GM18508 (cell line): ENCODE data around the gene E2F8.

Experiments used
- ATAC-seq: cut with Tn5 transposase; IDR thresholded peaks from one replicate; pipeline ENCODE4 v1.9.1; 2021; ENCODE audit warnings: moderate number of reproducible peaks; ENCODE audit not compliant: insufficient read depth, unreplicated experiment

The E2F8 gene

DNA sequence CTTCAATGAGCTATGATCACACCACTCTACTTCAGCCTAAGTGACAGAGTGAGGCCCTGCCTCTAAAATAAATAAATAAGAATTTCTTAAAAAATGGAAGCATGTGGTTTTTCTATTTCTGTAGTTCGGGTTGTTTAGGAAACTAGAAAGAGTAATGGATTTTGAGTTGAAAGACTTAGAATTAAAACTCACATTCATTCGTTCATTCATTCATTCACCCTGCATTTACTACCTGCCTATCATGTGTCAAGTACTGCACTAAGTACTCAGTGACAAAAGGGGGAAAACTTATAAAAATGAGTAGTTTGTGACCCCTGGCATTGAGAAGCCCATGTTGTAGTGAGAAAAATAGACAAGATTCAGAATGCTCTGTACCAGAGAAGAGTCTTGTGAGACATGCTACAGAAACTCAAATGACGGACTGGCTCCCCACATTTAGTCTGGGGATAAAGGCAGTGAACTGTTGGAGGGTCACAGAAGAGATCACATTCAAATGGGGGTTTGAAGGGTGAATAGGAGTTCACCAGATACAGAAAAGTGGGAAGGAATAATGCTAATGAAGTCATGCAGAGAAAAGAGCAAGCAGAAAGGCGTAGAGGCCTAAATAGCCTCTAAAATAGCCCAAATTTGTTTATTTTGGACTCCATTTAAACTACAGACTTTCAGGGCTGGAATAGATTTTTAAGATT, 46.0 kb downstream of the E2F8 start:
- ATAC-seq = no peak

DNA sequence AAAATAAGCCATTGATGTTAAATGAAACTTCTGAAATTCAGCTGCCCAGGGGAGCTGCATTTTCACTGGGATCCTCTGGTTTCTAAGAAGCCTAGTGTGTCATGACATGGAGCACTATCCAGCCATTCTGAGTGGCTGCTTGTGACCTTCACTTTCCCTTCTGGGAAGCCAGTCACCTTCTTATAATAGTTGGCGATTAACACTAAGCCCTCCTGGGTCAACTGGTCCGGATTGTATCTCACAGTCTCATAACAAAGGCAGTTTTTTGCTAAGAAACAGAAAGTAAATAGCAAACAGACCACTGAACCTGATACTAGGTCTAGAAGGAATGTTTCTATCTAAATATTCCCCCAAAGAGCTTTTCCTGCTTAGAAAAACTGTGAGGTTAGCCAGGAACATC, 46.8 kb downstream of the E2F8 start:
- ATAC-seq = no peak

DNA sequence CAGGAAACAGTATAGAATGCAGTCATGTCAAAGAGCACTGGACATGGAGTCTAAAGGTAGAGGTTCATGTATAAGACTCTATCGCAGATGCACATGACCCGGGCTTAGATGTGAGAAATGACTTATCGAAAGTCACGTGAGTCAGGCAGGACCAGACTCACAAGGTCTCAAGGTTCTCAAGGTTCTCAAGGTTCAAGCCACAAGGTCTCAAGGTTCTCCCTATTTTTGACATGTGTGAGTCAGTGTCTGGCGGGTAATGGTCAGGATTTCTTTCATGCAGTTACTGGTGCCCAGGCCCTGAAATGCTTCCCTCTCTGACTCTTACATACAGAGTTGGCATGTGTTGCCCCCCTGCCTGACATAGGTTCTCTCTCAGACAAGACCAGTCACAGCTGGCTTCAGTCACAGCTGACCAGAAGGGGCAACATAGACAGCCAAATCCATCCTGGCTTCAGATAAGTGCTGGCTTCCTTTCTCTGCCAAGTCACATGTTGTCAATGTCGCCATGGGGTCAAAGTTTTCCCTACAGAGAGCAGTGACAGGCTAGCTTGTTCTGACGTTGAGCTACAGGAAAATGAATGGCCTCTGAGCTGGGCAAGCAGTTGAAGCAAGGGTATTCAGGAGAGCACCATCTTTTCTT, 49.1 kb downstream of the E2F8 start:
- no peak for ATAC-seq

DNA sequence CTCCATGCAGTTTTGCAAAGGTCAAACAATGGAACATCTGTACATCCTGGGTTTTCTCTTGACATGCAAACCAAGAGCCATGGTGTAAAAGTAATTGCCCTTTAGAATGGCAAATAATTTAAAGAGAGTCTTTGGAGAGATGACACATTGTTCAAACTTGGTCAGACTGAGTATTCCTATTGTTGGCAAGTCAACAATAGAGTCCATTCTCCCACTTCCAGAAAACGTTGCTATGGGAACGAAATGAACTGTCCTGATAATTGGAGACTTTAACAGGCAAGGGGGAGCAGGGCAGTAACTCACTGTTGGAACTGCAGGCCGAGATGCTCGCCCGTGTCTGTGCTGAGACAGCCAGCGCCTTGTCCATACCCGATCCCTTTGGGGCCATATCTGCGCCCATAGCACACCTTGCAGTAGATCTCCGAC, 52.9 kb downstream of the E2F8 start:
- no peak for ATAC-seq

DNA sequence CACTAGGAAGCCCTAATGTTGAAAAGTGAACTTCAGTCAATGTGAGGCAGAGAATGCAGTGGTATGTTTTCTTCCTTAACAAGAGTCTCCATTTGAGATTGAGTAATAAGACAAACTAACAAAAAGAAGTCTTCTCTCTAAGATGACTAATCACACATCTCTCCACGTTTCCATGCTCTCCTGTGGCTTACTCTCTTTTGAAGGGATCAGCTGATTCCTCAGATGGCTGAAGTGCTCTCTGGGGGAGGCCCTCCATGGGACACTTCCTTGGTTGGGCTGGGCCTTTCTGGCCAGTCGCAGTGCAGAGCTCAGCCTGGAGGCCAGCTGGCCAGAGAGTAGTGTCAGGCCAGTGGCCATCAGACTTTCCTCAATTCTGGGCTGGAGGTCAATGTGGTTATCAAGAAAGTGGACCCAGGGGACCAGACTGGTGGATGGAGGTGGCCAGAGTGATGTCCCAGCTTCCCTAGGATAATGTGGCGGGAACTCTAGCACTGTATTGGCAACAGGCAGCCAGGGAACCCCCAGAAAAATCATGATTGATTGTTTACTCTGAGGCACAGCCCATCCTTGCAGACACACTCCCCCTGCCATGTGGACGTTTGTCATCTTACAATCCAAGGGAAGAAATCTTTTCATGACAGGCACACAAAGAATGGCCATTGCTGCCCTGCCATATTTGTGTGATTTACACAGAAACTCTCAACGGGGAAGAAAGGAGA, 53.5 kb downstream of the E2F8 start:
- no peak for ATAC-seq

DNA sequence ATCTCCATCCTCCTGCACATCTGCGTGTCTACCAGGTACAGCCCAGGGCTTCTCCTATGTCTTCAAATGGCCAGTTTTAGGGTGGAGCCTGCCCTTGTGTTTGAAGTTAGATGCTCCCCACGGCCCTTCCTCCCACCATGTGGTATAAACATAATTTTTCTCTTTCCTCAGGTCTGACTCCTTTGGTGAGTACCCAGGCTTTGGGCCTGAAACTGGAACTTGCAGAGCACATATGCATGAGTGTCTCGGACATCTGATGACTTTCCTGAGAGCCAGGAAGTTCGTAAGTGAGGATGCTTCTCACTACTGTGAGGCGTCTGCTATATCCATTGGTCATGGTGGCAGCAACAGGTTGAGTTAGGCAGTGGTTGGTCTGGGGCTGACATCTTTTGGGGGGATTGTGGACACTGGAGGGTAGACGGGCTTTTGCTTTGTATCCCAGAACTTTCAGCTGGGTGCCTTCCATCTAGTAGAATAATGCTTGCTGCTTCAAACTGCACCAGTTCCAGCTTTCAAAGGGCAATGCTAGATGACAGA, 55.2 kb downstream of the E2F8 start:
- no peak for ATAC-seq

DNA sequence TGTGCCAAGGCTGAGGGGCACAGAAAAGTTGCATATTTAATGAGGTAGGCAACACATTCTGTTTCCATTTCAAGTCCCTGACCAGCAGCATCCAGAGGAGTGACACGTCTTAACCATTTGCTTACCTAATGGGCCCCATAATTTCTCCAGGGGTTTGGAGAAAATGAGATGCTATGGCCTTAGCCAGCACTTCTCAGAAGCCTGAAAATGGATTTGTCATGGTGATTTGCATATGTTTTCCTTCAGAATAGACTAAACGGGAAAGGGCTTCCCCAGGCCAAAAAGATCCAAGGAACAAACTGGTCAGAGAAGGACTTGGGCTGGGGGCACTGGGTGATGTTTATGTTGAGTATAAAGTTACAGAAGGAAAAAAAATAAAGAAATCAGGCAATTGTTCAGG, 55.7 kb downstream of the E2F8 start:
- ATAC-seq = no peak

DNA sequence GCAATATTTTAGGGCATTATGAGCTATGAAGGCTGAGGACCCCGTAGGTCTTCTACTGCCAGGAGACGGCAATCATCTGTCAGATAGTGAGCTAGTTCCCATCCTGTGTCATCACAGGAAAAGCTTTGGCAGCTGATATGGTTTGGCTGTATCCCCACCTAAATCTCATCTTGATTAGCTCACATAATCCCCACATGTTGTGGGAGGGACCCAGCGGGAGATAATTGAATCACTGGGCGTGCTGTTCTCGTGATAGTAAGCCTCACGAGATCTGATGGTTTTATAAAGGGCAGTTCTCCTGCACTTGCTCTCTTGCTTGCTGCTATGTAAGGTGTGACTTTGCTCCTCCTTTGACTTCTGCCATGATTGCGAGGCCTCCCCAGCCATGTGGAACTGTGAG, 57.1 kb downstream of the E2F8 start:
- no peak for ATAC-seq

DNA sequence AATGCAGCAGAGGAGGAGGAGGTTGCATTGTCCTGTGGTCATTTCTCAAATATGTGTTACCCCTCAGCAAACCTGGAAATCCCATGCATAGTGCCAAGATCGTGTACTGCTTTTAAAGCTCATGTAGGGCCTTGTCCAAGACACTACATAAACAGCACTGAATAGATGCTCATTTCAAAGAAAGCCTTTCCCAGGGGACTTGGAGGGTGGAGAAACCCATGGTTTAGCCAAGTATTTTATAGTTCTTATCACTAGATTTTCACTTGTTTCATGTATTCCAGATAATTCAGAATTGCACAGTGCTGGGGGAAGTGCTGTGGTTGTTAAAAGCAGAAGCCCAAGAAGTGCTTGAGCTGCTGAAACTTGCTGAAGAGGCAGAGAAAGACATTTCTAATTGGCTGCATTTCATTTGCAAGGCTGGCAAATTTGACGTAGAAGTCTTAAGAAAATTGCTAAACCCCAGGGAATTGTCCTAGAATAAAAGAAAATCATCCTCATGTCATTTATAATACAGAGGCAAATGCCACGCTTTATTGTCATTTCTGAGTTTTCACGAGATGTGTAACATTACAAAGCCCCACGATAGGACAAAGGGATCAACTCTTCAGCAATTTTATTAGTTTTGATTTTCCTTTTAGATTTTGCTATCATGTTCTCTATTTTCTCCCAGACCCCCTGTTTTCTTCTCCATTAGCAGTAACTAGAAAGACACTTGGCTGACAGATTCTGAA, 59.0 kb downstream of the E2F8 start:
- ATAC-seq = no peak

DNA sequence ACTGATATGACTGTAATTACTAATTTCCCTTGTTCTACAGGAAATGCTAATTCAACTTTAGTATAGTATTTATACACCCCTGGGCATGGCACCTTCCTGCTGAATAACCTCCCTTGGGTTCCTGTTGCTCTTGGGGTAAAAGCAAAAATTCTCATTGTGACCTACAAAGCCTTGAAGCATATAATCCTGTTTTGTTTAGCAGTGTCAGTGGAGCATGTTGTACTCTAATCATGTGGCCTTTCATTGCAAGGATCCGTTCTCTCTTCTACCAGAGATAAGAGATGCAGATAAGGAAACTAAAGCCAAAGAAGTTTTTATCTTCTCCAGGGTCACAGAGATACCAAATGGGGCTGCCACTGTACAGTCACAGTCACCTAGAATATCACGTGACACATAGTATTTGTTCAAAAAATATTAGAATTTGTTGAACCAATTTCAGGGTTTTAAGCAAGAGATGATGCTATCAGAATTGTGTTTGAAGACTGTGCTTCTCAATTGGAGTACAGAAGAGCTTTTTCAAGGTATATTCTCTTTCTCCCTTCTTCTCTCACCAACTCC, 64.0 kb downstream of the E2F8 start:
- no peak for ATAC-seq
